Melanocyte of skin (primary cell): ENCODE data around the gene LYVE1. TPM values are rescaled to one million over a fixed set of nuclear protein-coding genes. Genes with fewer than 3 reads are reported as not detected.

Source experiments
- total RNA-seq, 2 donors: library from RNA; depleted of rRNA; stranded (reverse); fragments of >200 nt; gene quantifications; 2 replicates each; pipeline ENCODE4 v1.2.3, GENCODE V29; 2012

Gene LYVE1, protein sequence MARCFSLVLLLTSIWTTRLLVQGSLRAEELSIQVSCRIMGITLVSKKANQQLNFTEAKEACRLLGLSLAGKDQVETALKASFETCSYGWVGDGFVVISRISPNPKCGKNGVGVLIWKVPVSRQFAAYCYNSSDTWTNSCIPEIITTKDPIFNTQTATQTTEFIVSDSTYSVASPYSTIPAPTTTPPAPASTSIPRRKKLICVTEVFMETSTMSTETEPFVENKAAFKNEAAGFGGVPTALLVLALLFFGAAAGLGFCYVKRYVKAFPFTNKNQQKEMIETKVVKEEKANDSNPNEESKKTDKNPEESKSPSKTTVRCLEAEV
- total RNA-seq: not detected

DNA sequence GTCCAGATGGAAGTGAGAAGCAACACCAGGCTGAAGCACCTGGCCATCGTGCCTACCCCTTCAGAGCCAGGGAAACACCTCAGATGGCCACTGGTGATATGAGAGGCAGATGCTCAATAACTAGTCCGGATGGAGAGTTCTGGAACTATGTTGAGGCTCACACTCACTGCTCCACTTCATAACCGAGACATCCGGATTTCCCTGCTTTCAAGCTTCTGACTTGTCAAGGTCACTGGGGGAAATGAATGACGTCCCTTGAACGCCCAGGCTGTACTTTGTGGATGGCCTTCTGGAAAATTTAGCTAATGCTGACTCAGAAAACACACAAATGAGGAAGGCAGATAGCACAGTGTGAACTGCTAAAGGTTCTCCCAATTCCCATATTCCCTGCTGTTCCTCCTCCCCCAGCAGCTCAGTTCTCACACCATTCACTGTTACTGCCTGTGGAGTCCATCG lies at the start of gene LYVE1:
LYVE1 (minus strand) TSS at position 180 of the 456 bp plus-strand sequence; CDS start at position 47, 133 bp downstream.

DNA sequence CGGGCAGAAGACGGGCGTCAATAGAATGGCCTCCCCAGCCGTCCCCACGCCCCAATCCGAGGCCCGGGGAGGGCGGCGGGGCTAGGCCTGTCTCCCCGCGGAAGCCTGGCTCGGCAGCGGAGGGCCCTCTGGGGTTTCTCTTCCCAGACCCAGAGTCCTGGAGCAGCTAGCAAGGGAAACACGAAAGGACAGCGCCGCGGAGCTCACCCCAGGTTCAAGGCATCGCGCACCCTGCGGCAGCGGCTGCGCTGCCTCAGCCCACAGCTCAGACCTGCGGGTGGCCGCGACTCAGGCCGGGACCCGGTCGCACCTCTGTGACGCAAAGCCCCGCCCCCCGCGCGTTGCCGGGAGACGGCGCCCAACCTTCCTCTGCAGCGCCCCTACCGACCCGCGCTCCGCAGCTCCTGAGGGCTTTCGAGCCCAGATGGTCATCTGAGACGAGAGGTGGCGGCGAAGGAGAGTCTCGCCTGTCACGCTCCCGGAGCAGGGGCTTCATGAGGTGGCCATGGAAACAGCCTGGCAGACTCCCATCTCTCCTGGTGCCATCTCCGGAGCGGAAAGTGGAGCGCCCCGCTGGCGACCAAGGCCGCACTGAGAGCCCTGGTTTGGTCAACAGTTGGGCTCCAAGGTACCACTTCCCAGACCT lies 27.4 kb downstream of the LYVE1 start, which contains the start of gene RNF141:
RNF141 (minus strand) TSS at position 273 of the 646 bp plus-strand sequence. CDS start 7,029 bp downstream, outside the sequence.

Other genes starting within 250 kb of the LYVE1 start
- 1 to 10 TPM in 1 of 2 donors, under 1 TPM in 1; 0.33 to 2.1 TPM for gene AMPD3, start 113.4 kb downstream of the LYVE1 start, total RNA-seq
- gene RNF141, start 27.5 kb downstream of the LYVE1 start, total RNA-seq: 10 to 100 TPM; 17.6 to 24.4 TPM
- gene IRAG1, start 125.1 kb upstream of the LYVE1 start, total RNA-seq: under 1 TPM in 1 of 2 donors, not detected in 1; under 0.01 TPM
- gene CTR9, start 182.6 kb upstream of the LYVE1 start, total RNA-seq: 10 to 100 TPM; 22.4 to 29.3 TPM
- 100 to 1,000 TPM; 488 to 645 TPM for gene EIF4G2, start 240.3 kb upstream of the LYVE1 start, total RNA-seq